ENCODE data around the gene DNA2. TPM values are rescaled to one million over a fixed set of nuclear protein-coding genes. Genes with fewer than 3 reads are reported as not detected.

The DNA2 gene
- total RNA-seq, 1 experiment from 2014 or later: 29.0 TPM

DNA sequence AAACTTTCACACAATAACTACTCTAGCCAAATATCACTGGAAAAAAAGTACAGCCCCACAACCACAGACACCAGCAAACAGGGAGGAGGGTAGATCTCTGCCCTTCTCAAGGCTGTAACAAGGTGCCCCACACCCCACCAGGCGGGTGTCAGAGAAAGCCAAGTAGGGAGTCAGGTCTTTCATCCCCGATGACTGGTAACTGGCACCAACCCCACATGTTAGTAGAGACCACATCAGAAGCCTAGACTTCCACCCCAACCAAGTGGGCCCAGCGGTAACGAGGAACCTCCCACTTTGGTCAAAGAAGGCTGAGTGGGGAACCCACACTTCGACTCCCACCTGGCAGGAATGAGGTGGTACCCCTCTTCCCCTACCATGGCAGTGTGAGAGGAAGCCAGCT lies 48.3 kb downstream of the DNA2 start:
- no peak for DNase-seq (ENCODE audit: low read depth, low spot score)
- intact Hi-C loops (cut with micrococcal nuclease; ENCODE audit: unreplicated experiment): no loop called here
- no peak for ATAC-seq
- no peaks in the 10 kb centered on the region for H3K9me3 ChIP-seq (ENCODE audit: control insufficient read depth, insufficient read depth, low read depth, low read length)
- in situ Hi-C loops (cut with HindIII; ENCODE audit: low pct_unique_long_range_greater_than_20kb, low sequenced_read_pairs): no loop called here
- TF ChIP-seq, protein P1, sequence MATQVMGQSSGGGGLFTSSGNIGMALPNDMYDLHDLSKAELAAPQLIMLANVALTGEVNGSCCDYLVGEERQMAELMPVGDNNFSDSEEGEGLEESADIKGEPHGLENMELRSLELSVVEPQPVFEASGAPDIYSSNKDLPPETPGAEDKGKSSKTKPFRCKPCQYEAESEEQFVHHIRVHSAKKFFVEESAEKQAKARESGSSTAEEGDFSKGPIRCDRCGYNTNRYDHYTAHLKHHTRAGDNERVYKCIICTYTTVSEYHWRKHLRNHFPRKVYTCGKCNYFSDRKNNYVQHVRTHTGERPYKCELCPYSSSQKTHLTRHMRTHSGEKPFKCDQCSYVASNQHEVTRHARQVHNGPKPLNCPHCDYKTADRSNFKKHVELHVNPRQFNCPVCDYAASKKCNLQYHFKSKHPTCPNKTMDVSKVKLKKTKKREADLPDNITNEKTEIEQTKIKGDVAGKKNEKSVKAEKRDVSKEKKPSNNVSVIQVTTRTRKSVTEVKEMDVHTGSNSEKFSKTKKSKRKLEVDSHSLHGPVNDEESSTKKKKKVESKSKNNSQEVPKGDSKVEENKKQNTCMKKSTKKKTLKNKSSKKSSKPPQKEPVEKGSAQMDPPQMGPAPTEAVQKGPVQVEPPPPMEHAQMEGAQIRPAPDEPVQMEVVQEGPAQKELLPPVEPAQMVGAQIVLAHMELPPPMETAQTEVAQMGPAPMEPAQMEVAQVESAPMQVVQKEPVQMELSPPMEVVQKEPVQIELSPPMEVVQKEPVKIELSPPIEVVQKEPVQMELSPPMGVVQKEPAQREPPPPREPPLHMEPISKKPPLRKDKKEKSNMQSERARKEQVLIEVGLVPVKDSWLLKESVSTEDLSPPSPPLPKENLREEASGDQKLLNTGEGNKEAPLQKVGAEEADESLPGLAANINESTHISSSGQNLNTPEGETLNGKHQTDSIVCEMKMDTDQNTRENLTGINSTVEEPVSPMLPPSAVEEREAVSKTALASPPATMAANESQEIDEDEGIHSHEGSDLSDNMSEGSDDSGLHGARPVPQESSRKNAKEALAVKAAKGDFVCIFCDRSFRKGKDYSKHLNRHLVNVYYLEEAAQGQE (IDR thresholded peaks at IDR 0.05; ENCODE audit: insufficient read depth in 1 of 2, low read depth in 2 of 2, low read length in 1 of 2): no peak
- no peak for TF ChIP-seq SIN3A (IDR thresholded peaks at IDR 0.05; ENCODE audit: borderline replicate concordance, insufficient read depth, low read depth, low read length)
- no peak for TF ChIP-seq POLR2AphosphoS5 (IDR thresholded peaks at IDR 0.05; ENCODE audit: low read depth, low read length)
- TF ChIP-seq, protein P2, sequence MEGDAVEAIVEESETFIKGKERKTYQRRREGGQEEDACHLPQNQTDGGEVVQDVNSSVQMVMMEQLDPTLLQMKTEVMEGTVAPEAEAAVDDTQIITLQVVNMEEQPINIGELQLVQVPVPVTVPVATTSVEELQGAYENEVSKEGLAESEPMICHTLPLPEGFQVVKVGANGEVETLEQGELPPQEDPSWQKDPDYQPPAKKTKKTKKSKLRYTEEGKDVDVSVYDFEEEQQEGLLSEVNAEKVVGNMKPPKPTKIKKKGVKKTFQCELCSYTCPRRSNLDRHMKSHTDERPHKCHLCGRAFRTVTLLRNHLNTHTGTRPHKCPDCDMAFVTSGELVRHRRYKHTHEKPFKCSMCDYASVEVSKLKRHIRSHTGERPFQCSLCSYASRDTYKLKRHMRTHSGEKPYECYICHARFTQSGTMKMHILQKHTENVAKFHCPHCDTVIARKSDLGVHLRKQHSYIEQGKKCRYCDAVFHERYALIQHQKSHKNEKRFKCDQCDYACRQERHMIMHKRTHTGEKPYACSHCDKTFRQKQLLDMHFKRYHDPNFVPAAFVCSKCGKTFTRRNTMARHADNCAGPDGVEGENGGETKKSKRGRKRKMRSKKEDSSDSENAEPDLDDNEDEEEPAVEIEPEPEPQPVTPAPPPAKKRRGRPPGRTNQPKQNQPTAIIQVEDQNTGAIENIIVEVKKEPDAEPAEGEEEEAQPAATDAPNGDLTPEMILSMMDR (IDR thresholded peaks at IDR 0.05): no peak
- TF ChIP-seq TCF7L2 (IDR thresholded peaks at IDR 0.05; ENCODE audit: low read depth, low read length): no peak
- H3K4me3 ChIP-seq (ENCODE audit: low read depth in 2 of 2, low read length in 2 of 2): no peak overlapping the region
- CTCF ChIA-PET: no interaction called here
- no peaks in the 10 kb centered on the region for H3K4me1 ChIP-seq (ENCODE audit: control insufficient read depth, insufficient read depth, low read length)
- peaks cover 13% of the 10 kb centered on the region; the same call in 1 of the 2 replicates for H3K36me3 ChIP-seq (ENCODE audit: control insufficient read depth, insufficient read depth, low read length)
- no peak overlapping the region for H3K27ac ChIP-seq (ENCODE audit: low read length)
- POLR2A ChIA-PET: no interaction called here
- no TSS peak for BruUV-seq (replicated peaks)
- no peaks in the 10 kb centered on the region for H3K27me3 ChIP-seq (ENCODE audit: control insufficient read depth, insufficient read depth, low read length)

DNA sequence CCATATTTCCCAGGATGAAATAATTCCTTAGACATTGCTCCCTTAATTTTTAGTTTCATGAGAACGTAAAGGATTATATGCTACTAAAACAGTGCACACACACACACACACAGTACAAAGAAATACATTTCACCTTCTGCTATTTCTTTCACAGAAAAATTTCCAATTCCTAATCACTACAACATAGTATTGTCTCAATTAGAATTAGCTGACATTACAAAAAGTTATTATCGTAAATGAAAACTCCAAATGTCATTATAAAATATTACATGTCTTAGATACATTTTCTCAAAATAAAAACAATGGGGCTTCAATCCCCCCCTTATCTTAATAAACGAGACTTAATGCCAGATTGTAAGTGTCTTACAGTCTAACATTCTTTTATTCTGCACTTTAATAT lies 52.4 kb downstream of the DNA2 start:
- no peak for DNase-seq (ENCODE audit: low read depth, low spot score)
- CTCF ChIA-PET: no interaction called here
- intact Hi-C loops (cut with micrococcal nuclease; ENCODE audit: unreplicated experiment): no loop called here
- POLR2A ChIA-PET: interaction anchor here (0.6 kb wide), 1 partner anchor 35 kb away, joined by 4 read pairs; no protein-coding TSS in a partner anchor
- Histone ChIP-seq H3K4me3 (ENCODE audit: low read depth in 2 of 2, low read length in 2 of 2) (no peak overlapping the region), H3K36me3 (ENCODE audit: control insufficient read depth, insufficient read depth, low read length) (peaks cover 15% of the 10 kb centered on the region; the same call in 1 of the 2 replicates), H3K9me3 (ENCODE audit: control insufficient read depth, insufficient read depth, low read depth, low read length) (no peaks in the 10 kb centered on the region), H3K27me3 (ENCODE audit: control insufficient read depth, insufficient read depth, low read length) (no peaks in the 10 kb centered on the region), H3K4me1 (ENCODE audit: control insufficient read depth, insufficient read depth, low read length) (no peaks in the 10 kb centered on the region), H3K27ac (ENCODE audit: low read length) (no peak overlapping the region)
- TF ChIP-seq, protein P2 (IDR thresholded peaks at IDR 0.05): no peak
- TF ChIP-seq TCF7L2 (IDR thresholded peaks at IDR 0.05; ENCODE audit: low read depth, low read length) (no peak), POLR2AphosphoS5 (IDR thresholded peaks at IDR 0.05; ENCODE audit: low read depth, low read length) (no peak)
- no peak for ATAC-seq
- BruUV-seq (replicated peaks): no TSS peak
- in situ Hi-C loops (cut with HindIII; ENCODE audit: low pct_unique_long_range_greater_than_20kb, low sequenced_read_pairs): no loop called here
